ENCODE results near the gene CACNA1A. TPM values are rescaled to one million over a fixed set of nuclear protein-coding genes. Genes with fewer than 3 reads are reported as not detected.

The CACNA1A gene
- total RNA-seq (1 to 10 TPM; 2.4 to 8.6 (median 5.2) TPM), polyA plus RNA-seq (10 to 100 TPM; 20.4 to 42.6 TPM)

DNA sequence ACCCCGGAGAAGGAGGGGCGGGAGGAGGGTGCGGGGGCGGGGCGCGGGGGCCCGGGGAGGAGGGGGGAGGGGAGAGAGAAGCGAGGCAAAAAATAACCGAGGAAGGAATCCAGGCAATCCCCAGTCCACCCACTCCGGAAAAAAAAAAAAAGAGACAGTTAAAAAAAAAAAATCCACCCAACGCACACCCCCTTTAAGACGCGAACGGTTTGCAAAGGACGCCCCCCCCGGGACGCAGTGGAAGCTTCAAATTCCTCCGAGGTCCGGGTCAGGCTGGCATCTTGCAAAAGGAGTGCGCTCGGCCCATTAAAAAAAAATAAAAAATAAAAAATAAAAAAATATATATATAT, at the start of gene CACNA1A:
TSS of gene CACNA1A (minus strand) at position 9 of the 350 bp plus-strand sequence. CDS start 255 bp downstream, outside the sequence.
- peaks cover 0 to 3% (median 0%) of the 10 kb centered on the region in 4 donors for H3K27me3 ChIP-seq
- H3K27ac ChIP-seq = no peak within 1 kb of the TSS
- intact Hi-C loops (cut with DNase I) = no loop called here
- no peak for TF ChIP-seq CTCF (IDR thresholded peaks at IDR 0.05)
- H3K9me3 ChIP-seq = no peaks in the 10 kb centered on the region
- no peaks in the 10 kb centered on the region for H3K4me1 ChIP-seq
- 0 to 1% methylated on average over 15 to 17 of the region's 21 CpGs for WGBS, 2 donors
- FAIRE-seq (no peak), DNase-seq (no peak), ATAC-seq (no peak)
- H3K4me3 ChIP-seq = peak within 1 kb of the TSS in 2 of 4 donors; percentile 9 to 36
- H3K36me3 ChIP-seq = no peaks in the 10 kb centered on the region

DNA sequence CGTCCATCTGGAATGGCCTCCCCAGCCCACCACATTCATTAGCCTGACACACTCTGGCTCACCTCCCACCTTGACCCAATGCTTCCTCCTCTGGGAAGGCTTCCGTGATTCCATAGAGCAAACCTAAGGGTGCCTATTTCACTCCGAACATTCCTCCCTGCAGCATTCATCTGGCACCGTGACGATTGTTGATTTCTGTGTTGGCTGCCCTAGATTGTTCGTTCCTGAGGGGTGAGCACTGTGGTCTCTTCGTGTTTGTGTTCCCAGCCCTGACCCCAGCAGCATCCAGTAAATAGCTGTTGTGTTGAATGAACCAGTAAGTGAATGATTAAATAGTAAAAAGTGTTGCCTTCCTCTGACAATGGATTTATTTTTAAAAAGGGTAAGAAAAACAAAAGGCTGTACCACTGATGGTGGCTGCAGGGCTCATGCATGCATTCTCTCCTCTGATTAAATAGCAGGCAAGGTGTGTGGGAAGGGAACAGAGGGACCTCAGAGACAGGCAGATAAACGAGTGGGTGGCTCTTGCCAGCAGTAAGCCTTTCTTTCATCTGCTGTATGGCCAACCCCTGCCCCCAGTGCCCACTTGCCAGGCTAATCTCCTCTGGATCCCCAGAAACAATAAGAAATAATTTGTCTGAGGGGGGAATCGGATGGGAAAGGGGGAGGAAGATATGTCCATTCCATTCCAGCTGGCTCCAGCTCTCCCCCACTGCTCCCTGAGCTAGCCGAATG, 48.4 kb upstream of the CACNA1A start:
- no peaks in the 10 kb centered on the region for H3K4me1 ChIP-seq
- H3K36me3 ChIP-seq = no peaks in the 10 kb centered on the region
- no peak for ATAC-seq
- DNase-seq = no peak
- no peak for FAIRE-seq
- H3K4me3 ChIP-seq = no peak overlapping the region
- 30 to 37% methylated on average over 10 of the region's 10 CpGs for WGBS, 2 donors
- no peaks in the 10 kb centered on the region for H3K9me3 ChIP-seq
- intact Hi-C loops (cut with DNase I) = no loop called here
- TF ChIP-seq CTCF (IDR thresholded peaks at IDR 0.05) = no peak
- H3K27me3 ChIP-seq = peaks cover 0 to 6% (median 0%) of the 10 kb centered on the region in 4 donors
- no peak overlapping the region for H3K27ac ChIP-seq

GRCh38 chr19:13553880-13554400, 47.7 kb upstream of the CACNA1A start:
- H3K9me3 ChIP-seq = no peaks in the 10 kb centered on the region
- no peak for TF ChIP-seq CTCF (IDR thresholded peaks at IDR 0.05)
- H3K27me3 ChIP-seq = peaks cover 0 to 4% (median 0%) of the 10 kb centered on the region in 4 donors
- no peaks in the 10 kb centered on the region for H3K4me1 ChIP-seq
- H3K4me3 ChIP-seq = no peak overlapping the region
- H3K27ac ChIP-seq = no peak overlapping the region
- WGBS, 2 donors = 69 to 80% methylated on average over 2 of the region's 2 CpGs
- DNase-seq = no peak
- no peaks in the 10 kb centered on the region for H3K36me3 ChIP-seq
- no peak for FAIRE-seq
- no peak for ATAC-seq
- intact Hi-C loops (cut with DNase I) = no loop called here

GRCh38 chr19:13548131-13548530, 41.9 kb upstream of the CACNA1A start:
- Histone ChIP-seq H3K27ac (no peak overlapping the region), H3K4me3 (no peak overlapping the region), H3K36me3 (no peaks in the 10 kb centered on the region), H3K27me3 (peaks cover 0 to 4% (median 0%) of the 10 kb centered on the region in 4 donors), H3K9me3 (no peaks in the 10 kb centered on the region), H3K4me1 (no peaks in the 10 kb centered on the region)
- no peak for TF ChIP-seq CTCF (IDR thresholded peaks at IDR 0.05)
- intact Hi-C loops (cut with DNase I) = no loop called here
- 70 to 80% methylated on average over 3 of the region's 3 CpGs for WGBS, 2 donors
- ATAC-seq (no peak), DNase-seq (no peak), FAIRE-seq (no peak)

DNA sequence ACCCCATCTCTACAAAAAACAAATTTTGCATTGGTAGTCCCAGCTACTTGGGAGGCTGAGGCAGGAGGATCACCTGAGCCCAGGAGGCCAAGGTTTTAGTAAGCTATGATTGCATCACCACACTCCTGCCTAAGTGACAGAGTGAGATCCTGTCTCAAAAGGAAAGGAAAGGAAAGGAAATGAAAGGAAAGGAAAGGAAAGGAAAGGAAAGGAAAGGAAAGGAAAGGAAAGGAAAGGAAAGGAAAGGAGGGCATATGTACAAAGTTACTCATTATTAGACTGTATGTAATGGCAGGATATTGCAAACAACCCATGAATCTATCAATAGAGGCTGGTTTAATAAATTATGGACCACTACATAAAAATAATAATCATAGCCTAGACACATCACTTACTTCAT, 40.8 kb upstream of the CACNA1A start:
- Histone ChIP-seq H3K4me3 (no peak overlapping the region), H3K27ac (no peak overlapping the region), H3K9me3 (no peaks in the 10 kb centered on the region), H3K27me3 (peaks cover 0 to 4% (median 0%) of the 10 kb centered on the region in 4 donors), H3K36me3 (no peaks in the 10 kb centered on the region), H3K4me1 (no peaks in the 10 kb centered on the region)
- no peak for DNase-seq
- no peak for ATAC-seq
- FAIRE-seq = no peak
- intact Hi-C loops (cut with DNase I) = no loop called here
- no peak for TF ChIP-seq CTCF (IDR thresholded peaks at IDR 0.05)

All from pancreas (tissue), 10 donors.